Measurements from ENCODE around the gene LARGE1.

Gene LARGE1

GRCh38 chr22:33793475-33793874 is 126.8 kb downstream of the LARGE1 start:
- no peak overlapping the region for H3K4me2 ChIP-seq (ENCODE audit: low read depth, low read length, poor library complexity, severe bottlenecking)
- H3K9me3 ChIP-seq (ENCODE audit: insufficient read depth, low read length): peaks cover 18% of the 10 kb centered on the region; the same call in 1 of the 2 replicates
- H4K20me1 ChIP-seq (ENCODE audit: low read depth, low read length): no peaks in the 10 kb centered on the region
- no peak for TF ChIP-seq CTCF (IDR thresholded peaks at IDR 0.05; ENCODE audit: insufficient read depth, low read length, poor library complexity, severe bottlenecking)
- no peak for TF ChIP-seq EZH2phosphoT487 (conservative IDR thresholded peaks at IDR 0.05; ENCODE audit: low read length)
- no peaks in the 10 kb centered on the region for H3K27me3 ChIP-seq (ENCODE audit: low read length)
- H3K9me2 ChIP-seq (replicated peaks; ENCODE audit: insufficient read depth, low read length): no peaks in the 10 kb centered on the region
- H3K4me3 ChIP-seq (ENCODE audit: insufficient read depth, low read length, poor library complexity, severe bottlenecking): no peak overlapping the region
- no peak overlapping the region for H3K27ac ChIP-seq (ENCODE audit: low read depth, low read length)
- no peaks in the 10 kb centered on the region for H3K36me3 ChIP-seq (ENCODE audit: low read length)
- no peak overlapping the region for H2AFZ ChIP-seq (ENCODE audit: low read depth, low read length, severe bottlenecking)
- no peaks in the 10 kb centered on the region for H3F3A ChIP-seq (ENCODE audit: insufficient read depth)
- no peaks in the 10 kb centered on the region for H3K79me2 ChIP-seq (ENCODE audit: insufficient read depth, low read length)
- H3K9ac ChIP-seq (ENCODE audit: low read length): no peak overlapping the region

GRCh38 chr22:33792832-33793231 is 127.4 kb downstream of the LARGE1 start:
- Histone ChIP-seq H3K36me3 (ENCODE audit: low read length) (no peaks in the 10 kb centered on the region), H3K4me3 (ENCODE audit: insufficient read depth, low read length, poor library complexity, severe bottlenecking) (no peak overlapping the region), H3K9me3 (ENCODE audit: insufficient read depth, low read length) (peaks cover 18% of the 10 kb centered on the region; the same call in 1 of the 2 replicates), H3K9me2 (replicated peaks; ENCODE audit: insufficient read depth, low read length) (no peaks in the 10 kb centered on the region), H2AFZ (ENCODE audit: low read depth, low read length, severe bottlenecking) (no peak overlapping the region), H3K9ac (ENCODE audit: low read length) (no peak overlapping the region), H3K79me2 (ENCODE audit: insufficient read depth, low read length) (no peaks in the 10 kb centered on the region), H3K27me3 (ENCODE audit: low read length) (no peaks in the 10 kb centered on the region), H3K27ac (ENCODE audit: low read depth, low read length) (no peak overlapping the region), H3K4me2 (ENCODE audit: low read depth, low read length, poor library complexity, severe bottlenecking) (no peak overlapping the region), H3F3A (ENCODE audit: insufficient read depth) (no peaks in the 10 kb centered on the region), H4K20me1 (ENCODE audit: low read depth, low read length) (no peaks in the 10 kb centered on the region)
- no peak for TF ChIP-seq EZH2phosphoT487 (conservative IDR thresholded peaks at IDR 0.05; ENCODE audit: low read length)
- no peak for TF ChIP-seq CTCF (IDR thresholded peaks at IDR 0.05; ENCODE audit: insufficient read depth, low read length, poor library complexity, severe bottlenecking)

GRCh38 chr22:33789690-33790253 is 130.5 kb downstream of the LARGE1 start:
- H3K9me3 ChIP-seq (ENCODE audit: insufficient read depth, low read length): peaks cover 18% of the 10 kb centered on the region; the same call in 1 of the 2 replicates
- H2AFZ ChIP-seq (ENCODE audit: low read depth, low read length, severe bottlenecking): no peak overlapping the region
- H3F3A ChIP-seq (ENCODE audit: insufficient read depth): no peaks in the 10 kb centered on the region
- H4K20me1 ChIP-seq (ENCODE audit: low read depth, low read length): no peaks in the 10 kb centered on the region
- no peaks in the 10 kb centered on the region for H3K27me3 ChIP-seq (ENCODE audit: low read length)
- no peak overlapping the region for H3K4me3 ChIP-seq (ENCODE audit: insufficient read depth, low read length, poor library complexity, severe bottlenecking)
- TF ChIP-seq EZH2phosphoT487 (conservative IDR thresholded peaks at IDR 0.05; ENCODE audit: low read length): no peak
- no peak for TF ChIP-seq CTCF (IDR thresholded peaks at IDR 0.05; ENCODE audit: insufficient read depth, low read length, poor library complexity, severe bottlenecking)
- H3K4me2 ChIP-seq (ENCODE audit: low read depth, low read length, poor library complexity, severe bottlenecking): no peak overlapping the region
- H3K79me2 ChIP-seq (ENCODE audit: insufficient read depth, low read length): no peaks in the 10 kb centered on the region
- H3K9me2 ChIP-seq (replicated peaks; ENCODE audit: insufficient read depth, low read length): no peaks in the 10 kb centered on the region
- H3K36me3 ChIP-seq (ENCODE audit: low read length): no peaks in the 10 kb centered on the region
- H3K27ac ChIP-seq (ENCODE audit: low read depth, low read length): no peak overlapping the region
- no peak overlapping the region for H3K9ac ChIP-seq (ENCODE audit: low read length)

Data from SU-DHL-6 (cell line).